Kidney (tissue), 14 donors: Measurements from ENCODE around the gene KRTAP10-10. TPM values are rescaled to one million over a fixed set of nuclear protein-coding genes. Genes with fewer than 3 reads are reported as not detected.
A peak's percentile ranks its signal among the peaks of the same experiment; 100 is the strongest.

ENCODE experiments used
- DNase-seq, 5 donors: peaks; one replicate each; pipeline ENCODE4 v3.0.0-alpha.2; 2013 to 2020
- FAIRE-seq: peaks from 2 replicates; lab custom pipeline; 2012; peaks lifted over from hg19 to GRCh38; lab: Jason Lieb, UNC
- H3K27ac ChIP-seq, 2 donors: one replicate each; pipeline ENCODE4 v1.7.0; 2013; ENCODE audit warnings: low read depth in 2 of 2, low read length in 2 of 2, inconsistent platforms in 1 of 2
- H3K27me3 ChIP-seq: one replicate; pipeline ENCODE4 v1.7.1; 2013; ENCODE audit warnings: low read length, inconsistent platforms; ENCODE audit not compliant: control insufficient read depth, insufficient read depth
- H3K36me3 ChIP-seq, 3 donors: one replicate each; pipeline versions ENCODE4 v1.7.0 to v1.7.1; 2013; ENCODE audit warnings: low read length in 3 of 3, control low read depth in 1 of 3, inconsistent platforms in 1 of 3; ENCODE audit not compliant: insufficient read depth in 3 of 3, control insufficient read depth in 2 of 3
- H3K4me1 ChIP-seq, 3 donors: one replicate each; pipeline versions ENCODE4 v1.7.0 to v1.7.1; 2013; ENCODE audit warnings: low read length in 3 of 3, inconsistent platforms in 1 of 3, low read depth in 1 of 3; ENCODE audit not compliant: control insufficient read depth in 2 of 3, insufficient read depth in 2 of 3
- H3K4me3 ChIP-seq, 3 donors: one replicate each; pipeline versions ENCODE4 v1.7.0 to v1.8.1; 2013; ENCODE audit warnings: low read length in 3 of 3, control low read depth in 1 of 3, inconsistent platforms in 1 of 3
- H3K9ac ChIP-seq, 3 donors: one replicate each; pipeline versions ENCODE4 v1.7.0 to v1.7.1; 2013; ENCODE audit warnings: low read length in 3 of 3, control low read depth in 1 of 3, inconsistent platforms in 1 of 3
- H3K9me3 ChIP-seq, 3 donors: one replicate each; pipeline versions ENCODE4 v1.7.0 to v1.7.1; 2013; ENCODE audit warnings: low read length in 3 of 3, control low read depth in 1 of 3, inconsistent platforms in 1 of 3; ENCODE audit not compliant: control insufficient read depth in 2 of 3, insufficient read depth in 1 of 3
- CTCF ChIP-seq: IDR thresholded peaks from 3 replicates; pipeline ENCODE4 v1.5.1; 2012; ENCODE audit warnings: mild to moderate bottlenecking, moderate library complexity, borderline replicate concordance; ENCODE audit not compliant: insufficient read depth; ENCODE audit errors: extremely low read depth
- intact Hi-C: fragments of 100-400 bp; cut with DNase I; formaldehyde crosslinking; loops from one replicate; pipeline ENCODE4 v1.11.1; 2022
- polyA plus RNA-seq: library from polyadenylated mRNA; stranded (reverse); fragments of 350-450 nt; fragmentation: Illumina TruSeq; extraction: RNeasy Lipid Tissue Mini Kit (QIAGEN cat#74804); gene quantifications from one replicate; pipeline ENCODE4 v1.2.3, GENCODE V29; 2014; ENCODE audit warnings: low read depth, low replicate concordance; ENCODE audit not compliant: insufficient read depth
- total RNA-seq: library from RNA; stranded (reverse); fragmentation: NEBNext Ultra II Directional; extraction: Animal tissue kit (Norgen Biotek cat#: 25700); gene quantifications from one replicate; pipeline ENCODE4 v1.2.1, GENCODE V29; 2021
- donor health status: control.
- donor health status: control.
- donor health status: control.
- donor health status: control.
- donor health status: control.
- donor health status: DM: yes; HTN: yes; CAD: no.
- donor health status: Normal renal cell carcinoma (clear cell type).

Gene KRTAP10-10
- total and polyA plus RNA-seq, 2 donors from 2014 or later, result not detected

- FAIRE-seq, result no peak
Observed at GRCh38 chr21:44647222-44647552, 10.0 kb downstream of the KRTAP10-10 start.

GRCh38 chr21:44648557-44649311 lies 11.6 kb downstream of the KRTAP10-10 start:
- FAIRE-seq (no peak), DNase-seq (peak in 2 of 5 donors; percentile 5 to 9)
- Histone ChIP-seq H3K36me3 (no peaks in the 10 kb centered on the region), H3K9me3 (no peaks in the 10 kb centered on the region), H3K4me1 (no peaks in the 10 kb centered on the region), H3K9ac (no peak overlapping the region), H3K4me3 (no peak overlapping the region), H3K27ac (no peak overlapping the region), H3K27me3 (no peaks in the 10 kb centered on the region)
- intact Hi-C loops, result no loop called here
- TF ChIP-seq CTCF, result no peak

More at GRCh38 chr21:44647222-44647552, 10.0 kb downstream of the KRTAP10-10 start:
- H3K9me3 ChIP-seq, result no peaks in the 10 kb centered on the region
- no peaks in the 10 kb centered on the region for H3K36me3 ChIP-seq
- TF ChIP-seq CTCF, result no peak
- H3K4me3 ChIP-seq, result no peak overlapping the region
- no peak overlapping the region for H3K9ac ChIP-seq
- no peaks in the 10 kb centered on the region for H3K27me3 ChIP-seq
- intact Hi-C loops, result no loop called here
- no peaks in the 10 kb centered on the region for H3K4me1 ChIP-seq
- H3K27ac ChIP-seq, result no peak overlapping the region
- no peak for DNase-seq

GRCh38 chr21:44649521-44650100 lies 12.5 kb downstream of the KRTAP10-10 start:
- H3K9me3 ChIP-seq, result no peaks in the 10 kb centered on the region
- TF ChIP-seq CTCF, result no peak
- intact Hi-C loops, result no loop called here
- no peak overlapping the region for H3K27ac ChIP-seq
- DNase-seq, result no peak
- no peaks in the 10 kb centered on the region for H3K27me3 ChIP-seq
- FAIRE-seq, result no peak
- H3K36me3 ChIP-seq, result no peaks in the 10 kb centered on the region
- no peak overlapping the region for H3K4me3 ChIP-seq
- H3K9ac ChIP-seq, result no peak overlapping the region
- H3K4me1 ChIP-seq, result no peaks in the 10 kb centered on the region
